GM12878 (cell line): ENCODE results near the gene HS3ST1. TPM values are rescaled to one million over a fixed set of nuclear protein-coding genes. Genes with fewer than 3 reads are reported as not detected.
A peak's percentile ranks its signal among the peaks of the same experiment; 100 is the strongest.

Experiments
- BACH1 ChIP-seq: fragments of 450-650 bp; IDR thresholded peaks from 2 replicates; pipeline ENCODE4 v1.6.1; 2017; ENCODE audit warnings: mild to moderate bottlenecking, borderline replicate concordance
- ETV6 ChIP-seq, 2 experiments: fragments of 450-650 bp in 1 of 2; IDR thresholded peaks in 1 of 2; conservative IDR thresholded peaks in 1 of 2; 2 replicates each; pipeline ENCODE4 v1.6.1; 2014; ENCODE audit warnings: antibody characterized with exemption in 1 of 2, borderline replicate concordance in 1 of 2, low read depth in 1 of 2, mild to moderate bottlenecking in 1 of 2, moderate library complexity in 1 of 2
- FOXK2 ChIP-seq: fragments of 450-650 bp; IDR thresholded peaks from 2 replicates; pipeline ENCODE4 v1.6.1; 2017; ENCODE audit warnings: mild to moderate bottlenecking, moderate library complexity
- IKZF1 ChIP-seq: fragments of 450-650 bp; conservative IDR thresholded peaks from 2 replicates; pipeline ENCODE4 v1.6.1; 2017; ENCODE audit warnings: antibody characterized with exemption, mild to moderate bottlenecking
- PML ChIP-seq: IDR thresholded peaks from 2 replicates; pipeline ENCODE4 v1.6.1; 2012; ENCODE audit warnings: low read length, inconsistent platforms
- POU2F2 ChIP-seq: IDR thresholded peaks from 3 replicates; pipeline ENCODE4 v1.6.1; 2011; ENCODE audit warnings: low read depth, mild to moderate bottlenecking, low read length, borderline replicate concordance
- RCOR1 ChIP-seq: conservative IDR thresholded peaks from 2 replicates; pipeline ENCODE4 v1.6.1; 2012; ENCODE audit warnings: low read depth, low read length, improper control_type of control experiment
- SRF ChIP-seq, 2 experiments: IDR thresholded peaks; 2 replicates each; pipeline ENCODE4 v1.6.1; 2011; ENCODE audit warnings: low read depth in 2 of 2, low read length in 2 of 2, mild to moderate bottlenecking in 1 of 2, moderate library complexity in 1 of 2
- SUZ12 ChIP-seq: fragments of 200-600 bp; sonication (generic); IDR thresholded peaks from one replicate; pipeline ENCODE4 v1.6.1; 2018; ENCODE audit warnings: antibody characterized with exemption, mild to moderate bottlenecking; ENCODE audit not compliant: unreplicated experiment
- TAF1 ChIP-seq: IDR thresholded peaks from 2 replicates; pipeline ENCODE4 v1.6.1; 2011; ENCODE audit warnings: mild to moderate bottlenecking, low read depth, low read length, borderline replicate concordance
- TBL1XR1 ChIP-seq: IDR thresholded peaks from 2 replicates; pipeline ENCODE4 v1.6.1; 2012; ENCODE audit warnings: low read depth, low read length, improper control_type of control experiment
- TCF7 ChIP-seq: IDR thresholded peaks from 2 replicates; pipeline ENCODE4 v1.6.1; 2014; ENCODE audit warnings: antibody characterized with exemption, borderline replicate concordance
- YBX1 ChIP-seq: fragments of 450-650 bp; IDR thresholded peaks from 2 replicates; pipeline ENCODE4 v1.6.1; 2016; ENCODE audit warnings: antibody characterized with exemption
- ZNF207 ChIP-seq: fragments of 450-650 bp; IDR thresholded peaks from 2 replicates; pipeline ENCODE4 v1.6.1; 2014; ENCODE audit warnings: antibody characterized with exemption, mild to moderate bottlenecking, borderline replicate concordance
- polyA plus RNA-seq, 11 experiments: library from polyadenylated mRNA; depleted of rRNA in 4 of 11; unstranded in 6 of 11; stranded (reverse) in 5 of 11; fragments of >200 nt; fragmentation: Nextera tagmentation in 4 of 11; fragmentation: Illumina TruSeq in 1 of 11; extraction: Ambion mirVana in 4 of 11; extraction: Trizol in 1 of 11; gene quantifications; 1 replicate in 1 of 11; 2 replicates in 10 of 11; pipeline versions ENCODE4 v1.2.1 to v1.2.3, GENCODE V29; 2011 to 2016; ENCODE audit warnings: inconsistent platforms in 2 of 11, missing spikeins in 2 of 11, low read depth in 1 of 11
- total RNA-seq, 4 experiments: library from RNA; depleted of rRNA in 3 of 4; stranded (reverse); fragments of >200 nt in 3 of 4; fragmentation: Illumina TruSeq in 1 of 4; extraction: Trizol in 1 of 4; gene quantifications; 2 replicates each; pipeline versions ENCODE4 v1.2.1 to v1.2.3, GENCODE V29; 2013 to 2021
- TF ChIP-seq, protein P1 (sequence below): fragments of 450-650 bp; formaldehyde crosslinking; IDR thresholded peaks from 2 replicates; pipeline ENCODE4 v1.4.0; 2020; ENCODE audit warnings: mild to moderate bottlenecking, moderate library complexity
- TF ChIP-seq, protein P2 (sequence below): IDR thresholded peaks from 2 replicates; pipeline ENCODE4 v1.6.1; 2011; ENCODE audit warnings: low read depth, mild to moderate bottlenecking, low read length, moderate library complexity, borderline replicate concordance; ENCODE audit errors: extremely low read depth
- TF ChIP-seq, protein P3 (sequence below): fragments of 150-350 bp; IDR thresholded peaks from 2 replicates; pipeline ENCODE4 v1.6.1; 2014; ENCODE audit warnings: mild to moderate bottlenecking, low read depth, low read length
- TF ChIP-seq, protein P4 (sequence below): fragments of 450-650 bp; IDR thresholded peaks from 2 replicates; pipeline ENCODE4 v1.6.1; 2017; ENCODE audit warnings: mild to moderate bottlenecking, low read depth, inconsistent platforms; ENCODE audit not compliant: poor library complexity, severe bottlenecking
- TF ChIP-seq, protein P5 (sequence below): fragments of 450-650 bp; IDR thresholded peaks from 2 replicates; pipeline ENCODE4 v1.6.1; 2017; ENCODE audit warnings: mild to moderate bottlenecking

The HS3ST1 gene
- total and polyA plus RNA-seq, 10 of the 15 experiments (the other 5 are each of a cell fraction or from before 2014, with no cell fraction given) = 0.03 to 0.65 (median 0.13) TPM

DNA sequence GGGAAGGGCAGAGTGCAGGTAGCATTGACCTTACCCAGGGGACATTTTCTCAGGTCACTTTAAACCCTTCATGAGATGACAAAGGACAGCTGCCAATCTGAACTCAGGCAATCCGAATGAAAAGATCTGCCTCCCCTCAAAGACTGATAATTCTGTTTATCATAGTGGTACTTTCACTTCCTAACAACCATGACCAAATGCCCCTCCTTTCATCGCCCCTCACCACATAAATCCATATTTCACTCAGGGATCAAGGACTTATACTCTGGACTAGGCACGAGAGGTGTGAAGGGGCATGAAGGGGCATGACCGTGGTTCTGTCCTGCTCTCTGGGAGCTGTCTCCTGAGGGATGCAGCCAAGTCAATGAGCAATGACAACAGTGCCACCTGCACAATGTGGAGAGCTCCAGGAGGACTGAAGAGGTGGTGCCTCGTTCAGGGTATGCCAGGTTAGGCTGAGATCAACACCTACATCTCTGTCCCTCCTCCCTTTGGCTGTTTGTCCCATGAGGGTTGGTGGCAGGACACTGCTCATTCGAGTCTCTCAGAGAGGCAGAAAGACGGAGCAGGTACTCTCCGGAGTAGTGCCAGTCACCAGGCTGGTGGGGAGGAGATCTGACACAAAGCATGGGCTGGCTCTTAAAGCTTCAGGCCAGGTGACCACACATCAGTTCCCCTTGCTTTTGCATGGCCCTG is 12.5 kb downstream of the HS3ST1 start (continued):
- TF ChIP-seq, protein P1, sequence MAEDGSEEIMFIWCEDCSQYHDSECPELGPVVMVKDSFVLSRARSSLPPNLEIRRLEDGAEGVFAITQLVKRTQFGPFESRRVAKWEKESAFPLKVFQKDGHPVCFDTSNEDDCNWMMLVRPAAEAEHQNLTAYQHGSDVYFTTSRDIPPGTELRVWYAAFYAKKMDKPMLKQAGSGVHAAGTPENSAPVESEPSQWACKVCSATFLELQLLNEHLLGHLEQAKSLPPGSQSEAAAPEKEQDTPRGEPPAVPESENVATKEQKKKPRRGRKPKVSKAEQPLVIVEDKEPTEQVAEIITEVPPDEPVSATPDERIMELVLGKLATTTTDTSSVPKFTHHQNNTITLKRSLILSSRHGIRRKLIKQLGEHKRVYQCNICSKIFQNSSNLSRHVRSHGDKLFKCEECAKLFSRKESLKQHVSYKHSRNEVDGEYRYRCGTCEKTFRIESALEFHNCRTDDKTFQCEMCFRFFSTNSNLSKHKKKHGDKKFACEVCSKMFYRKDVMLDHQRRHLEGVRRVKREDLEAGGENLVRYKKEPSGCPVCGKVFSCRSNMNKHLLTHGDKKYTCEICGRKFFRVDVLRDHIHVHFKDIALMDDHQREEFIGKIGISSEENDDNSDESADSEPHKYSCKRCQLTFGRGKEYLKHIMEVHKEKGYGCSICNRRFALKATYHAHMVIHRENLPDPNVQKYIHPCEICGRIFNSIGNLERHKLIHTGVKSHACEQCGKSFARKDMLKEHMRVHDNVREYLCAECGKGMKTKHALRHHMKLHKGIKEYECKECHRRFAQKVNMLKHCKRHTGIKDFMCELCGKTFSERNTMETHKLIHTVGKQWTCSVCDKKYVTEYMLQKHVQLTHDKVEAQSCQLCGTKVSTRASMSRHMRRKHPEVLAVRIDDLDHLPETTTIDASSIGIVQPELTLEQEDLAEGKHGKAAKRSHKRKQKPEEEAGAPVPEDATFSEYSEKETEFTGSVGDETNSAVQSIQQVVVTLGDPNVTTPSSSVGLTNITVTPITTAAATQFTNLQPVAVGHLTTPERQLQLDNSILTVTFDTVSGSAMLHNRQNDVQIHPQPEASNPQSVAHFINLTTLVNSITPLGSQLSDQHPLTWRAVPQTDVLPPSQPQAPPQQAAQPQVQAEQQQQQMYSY (CRISPR knock-in tag) = no peak
- no peak for TF ChIP-seq RCOR1
- TF ChIP-seq YBX1 = no peak
- TF ChIP-seq ZNF207 = no peak
- 0 out of 2 replicates have a peak, but pooled peaks have one; percentile 25 for TF ChIP-seq IKZF1
- no peak for TF ChIP-seq PML
- TF ChIP-seq, protein P2, sequence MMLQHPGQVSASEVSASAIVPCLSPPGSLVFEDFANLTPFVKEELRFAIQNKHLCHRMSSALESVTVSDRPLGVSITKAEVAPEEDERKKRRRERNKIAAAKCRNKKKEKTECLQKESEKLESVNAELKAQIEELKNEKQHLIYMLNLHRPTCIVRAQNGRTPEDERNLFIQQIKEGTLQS = no peak
- TF ChIP-seq, protein P3, sequence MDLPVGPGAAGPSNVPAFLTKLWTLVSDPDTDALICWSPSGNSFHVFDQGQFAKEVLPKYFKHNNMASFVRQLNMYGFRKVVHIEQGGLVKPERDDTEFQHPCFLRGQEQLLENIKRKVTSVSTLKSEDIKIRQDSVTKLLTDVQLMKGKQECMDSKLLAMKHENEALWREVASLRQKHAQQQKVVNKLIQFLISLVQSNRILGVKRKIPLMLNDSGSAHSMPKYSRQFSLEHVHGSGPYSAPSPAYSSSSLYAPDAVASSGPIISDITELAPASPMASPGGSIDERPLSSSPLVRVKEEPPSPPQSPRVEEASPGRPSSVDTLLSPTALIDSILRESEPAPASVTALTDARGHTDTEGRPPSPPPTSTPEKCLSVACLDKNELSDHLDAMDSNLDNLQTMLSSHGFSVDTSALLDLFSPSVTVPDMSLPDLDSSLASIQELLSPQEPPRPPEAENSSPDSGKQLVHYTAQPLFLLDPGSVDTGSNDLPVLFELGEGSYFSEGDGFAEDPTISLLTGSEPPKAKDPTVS = no peak
- TF ChIP-seq FOXK2 = no peak
- TF ChIP-seq TAF1 = no peak
- TF ChIP-seq SRF (IDR thresholded peaks at IDR 0.05; ENCODE audit: low read depth in 2 of 2, low read length in 2 of 2) = no peak
- peak in 1 of 2 experiments; percentile 51; a peak in 1 of 4 replicates for TF ChIP-seq ETV6 (conservative IDR thresholded peaks at IDR 0.05 in 1 of 2, IDR thresholded peaks at IDR 0.05 in 1 of 2; ENCODE audit: borderline replicate concordance in 1 of 2, low read depth in 1 of 2)
- no peak for TF ChIP-seq BACH1
- no peak for TF ChIP-seq SUZ12
- TF ChIP-seq, protein P4, sequence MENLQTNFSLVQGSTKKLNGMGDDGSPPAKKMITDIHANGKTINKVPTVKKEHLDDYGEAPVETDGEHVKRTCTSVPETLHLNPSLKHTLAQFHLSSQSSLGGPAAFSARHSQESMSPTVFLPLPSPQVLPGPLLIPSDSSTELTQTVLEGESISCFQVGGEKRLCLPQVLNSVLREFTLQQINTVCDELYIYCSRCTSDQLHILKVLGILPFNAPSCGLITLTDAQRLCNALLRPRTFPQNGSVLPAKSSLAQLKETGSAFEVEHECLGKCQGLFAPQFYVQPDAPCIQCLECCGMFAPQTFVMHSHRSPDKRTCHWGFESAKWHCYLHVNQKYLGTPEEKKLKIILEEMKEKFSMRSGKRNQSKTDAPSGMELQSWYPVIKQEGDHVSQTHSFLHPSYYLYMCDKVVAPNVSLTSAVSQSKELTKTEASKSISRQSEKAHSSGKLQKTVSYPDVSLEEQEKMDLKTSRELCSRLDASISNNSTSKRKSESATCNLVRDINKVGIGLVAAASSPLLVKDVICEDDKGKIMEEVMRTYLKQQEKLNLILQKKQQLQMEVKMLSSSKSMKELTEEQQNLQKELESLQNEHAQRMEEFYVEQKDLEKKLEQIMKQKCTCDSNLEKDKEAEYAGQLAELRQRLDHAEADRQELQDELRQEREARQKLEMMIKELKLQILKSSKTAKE = no peak
- no peak for TF ChIP-seq POU2F2
- TF ChIP-seq, protein P5, sequence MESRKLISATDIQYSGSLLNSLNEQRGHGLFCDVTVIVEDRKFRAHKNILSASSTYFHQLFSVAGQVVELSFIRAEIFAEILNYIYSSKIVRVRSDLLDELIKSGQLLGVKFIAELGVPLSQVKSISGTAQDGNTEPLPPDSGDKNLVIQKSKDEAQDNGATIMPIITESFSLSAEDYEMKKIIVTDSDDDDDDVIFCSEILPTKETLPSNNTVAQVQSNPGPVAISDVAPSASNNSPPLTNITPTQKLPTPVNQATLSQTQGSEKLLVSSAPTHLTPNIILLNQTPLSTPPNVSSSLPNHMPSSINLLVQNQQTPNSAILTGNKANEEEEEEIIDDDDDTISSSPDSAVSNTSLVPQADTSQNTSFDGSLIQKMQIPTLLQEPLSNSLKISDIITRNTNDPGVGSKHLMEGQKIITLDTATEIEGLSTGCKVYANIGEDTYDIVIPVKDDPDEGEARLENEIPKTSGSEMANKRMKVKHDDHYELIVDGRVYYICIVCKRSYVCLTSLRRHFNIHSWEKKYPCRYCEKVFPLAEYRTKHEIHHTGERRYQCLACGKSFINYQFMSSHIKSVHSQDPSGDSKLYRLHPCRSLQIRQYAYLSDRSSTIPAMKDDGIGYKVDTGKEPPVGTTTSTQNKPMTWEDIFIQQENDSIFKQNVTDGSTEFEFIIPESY = no peak
- no peak for TF ChIP-seq TBL1XR1
- no peak for TF ChIP-seq TCF7
